Neural progenitor cell (in vitro differentiated cells): ENCODE measurements around the gene PRR35. TPM values are rescaled to one million over a fixed set of nuclear protein-coding genes. Genes with fewer than 3 reads are reported as not detected.

ENCODE experiments used
- DNase-seq: peaks from one replicate; pipeline ENCODE4 v3.0.0-alpha.2; 2016; ENCODE audit warnings: low spot score
- H2AFZ ChIP-seq: fragments of 200-600 bp; sonication (generic); replicated peaks from 2 replicates; pipeline ENCODE4 v1.6.1; 2016; ENCODE audit warnings: antibody characterized with exemption
- H3F3A ChIP-seq: fragments of 200-600 bp; sonication (generic); 2 replicates; pipeline ENCODE4 v1.6.1; 2016; ENCODE audit warnings: antibody characterized with exemption, low read depth
- H3K27ac ChIP-seq: fragments of 200-600 bp; sonication (generic); 2 replicates; pipeline ENCODE4 v1.5.1; 2016; ENCODE audit warnings: mild to moderate bottlenecking
- H3K27me3 ChIP-seq: fragments of 200-600 bp; sonication (generic); 2 replicates; pipeline ENCODE4 v1.6.1; 2016; ENCODE audit warnings: mild to moderate bottlenecking, moderate library complexity
- H3K36me3 ChIP-seq: fragments of 200-600 bp; sonication (generic); 2 replicates; pipeline ENCODE4 v1.5.1; 2016
- H3K4me1 ChIP-seq: fragments of 200-600 bp; sonication (generic); 2 replicates; pipeline ENCODE4 v1.6.1; 2016; ENCODE audit warnings: mixed run types
- H3K4me2 ChIP-seq: fragments of 200-600 bp; sonication (generic); 2 replicates; pipeline ENCODE4 v1.6.1; 2016
- H3K4me3 ChIP-seq: fragments of 200-600 bp; sonication (generic); 2 replicates; pipeline ENCODE4 v1.5.1; 2016
- H3K79me2 ChIP-seq: fragments of 200-600 bp; sonication (generic); 2 replicates; pipeline ENCODE4 v1.6.1; 2016; ENCODE audit warnings: low read depth
- H3K9ac ChIP-seq: fragments of 200-600 bp; sonication (generic); 2 replicates; pipeline ENCODE4 v1.6.1; 2016
- H3K9me3 ChIP-seq: fragments of 200-600 bp; sonication (generic); 2 replicates; pipeline ENCODE4 v1.5.1; 2016; ENCODE audit warnings: low read depth
- H4K20me1 ChIP-seq: fragments of 200-600 bp; sonication (generic); 2 replicates; pipeline ENCODE4 v1.6.1; 2016; ENCODE audit warnings: low read depth
- H3K27ac Mint-ChIP-seq: 3 replicates; pipeline ENCODE4 v1.8.0; 2021; ENCODE audit warnings: mixed read lengths
- H3K27me3 Mint-ChIP-seq: 2 replicates; pipeline ENCODE4 v1.8.0; 2022; ENCODE audit warnings: low read depth, mild to moderate bottlenecking, inconsistent platforms, moderate library complexity, mixed read lengths; ENCODE audit not compliant: insufficient read depth
- H3K36me3 Mint-ChIP-seq: 3 replicates; pipeline ENCODE4 v1.8.0; 2021; ENCODE audit warnings: mixed read lengths
- H3K4me1 Mint-ChIP-seq: 3 replicates; pipeline ENCODE4 v1.8.0; 2021; ENCODE audit warnings: mixed read lengths
- H3K4me3 Mint-ChIP-seq: 3 replicates; pipeline ENCODE4 v1.8.0; 2021; ENCODE audit warnings: mild to moderate bottlenecking, moderate library complexity, mixed read lengths
- H3K9me3 Mint-ChIP-seq: 3 replicates; pipeline ENCODE4 v1.8.0; 2020; ENCODE audit warnings: mixed read lengths
- EZH2 ChIP-seq: fragments of 200-600 bp; sonication (generic); IDR thresholded peaks from 2 replicates; pipeline ENCODE4 v1.6.1; 2017; ENCODE audit warnings: antibody characterized with exemption, mild to moderate bottlenecking, moderate library complexity
- EZH2phosphoT487 ChIP-seq: fragments of 200-600 bp; sonication (generic); IDR thresholded peaks from 2 replicates; pipeline ENCODE4 v1.6.1; 2017; ENCODE audit warnings: antibody characterized with exemption
- total RNA-seq: library from RNA; depleted of rRNA; stranded (reverse); fragments of >200 nt; gene quantifications from 2 replicates; pipeline ENCODE4 v1.2.3, GENCODE V29; 2015; ENCODE audit warnings: low replicate concordance
- TF ChIP-seq, protein P1 (sequence below): fragments of 200-600 bp; sonication (generic); IDR thresholded peaks from 2 replicates; pipeline ENCODE4 v1.5.1; 2017; ENCODE audit warnings: antibody characterized with exemption, mild to moderate bottlenecking

Gene PRR35
- total RNA-seq, 1 donor from 2014 or later: not detected

- H3K9me3 Mint-ChIP-seq: no peaks in the 10 kb centered on the region
- H3K36me3 Mint-ChIP-seq: no peaks in the 10 kb centered on the region
- peaks cover 81% of the 10 kb centered on the region for H3K79me2 ChIP-seq
- H3F3A ChIP-seq: peaks cover 5% of the 10 kb centered on the region
- no peak overlapping the region for H2AFZ ChIP-seq
- H3K9me3 ChIP-seq: no peaks in the 10 kb centered on the region
- H3K36me3 ChIP-seq: no peaks in the 10 kb centered on the region
- peaks cover 13% of the 10 kb centered on the region for H3K4me1 Mint-ChIP-seq
- no peak for DNase-seq
- H3K4me2 ChIP-seq: no peak overlapping the region
- TF ChIP-seq, protein P1, sequence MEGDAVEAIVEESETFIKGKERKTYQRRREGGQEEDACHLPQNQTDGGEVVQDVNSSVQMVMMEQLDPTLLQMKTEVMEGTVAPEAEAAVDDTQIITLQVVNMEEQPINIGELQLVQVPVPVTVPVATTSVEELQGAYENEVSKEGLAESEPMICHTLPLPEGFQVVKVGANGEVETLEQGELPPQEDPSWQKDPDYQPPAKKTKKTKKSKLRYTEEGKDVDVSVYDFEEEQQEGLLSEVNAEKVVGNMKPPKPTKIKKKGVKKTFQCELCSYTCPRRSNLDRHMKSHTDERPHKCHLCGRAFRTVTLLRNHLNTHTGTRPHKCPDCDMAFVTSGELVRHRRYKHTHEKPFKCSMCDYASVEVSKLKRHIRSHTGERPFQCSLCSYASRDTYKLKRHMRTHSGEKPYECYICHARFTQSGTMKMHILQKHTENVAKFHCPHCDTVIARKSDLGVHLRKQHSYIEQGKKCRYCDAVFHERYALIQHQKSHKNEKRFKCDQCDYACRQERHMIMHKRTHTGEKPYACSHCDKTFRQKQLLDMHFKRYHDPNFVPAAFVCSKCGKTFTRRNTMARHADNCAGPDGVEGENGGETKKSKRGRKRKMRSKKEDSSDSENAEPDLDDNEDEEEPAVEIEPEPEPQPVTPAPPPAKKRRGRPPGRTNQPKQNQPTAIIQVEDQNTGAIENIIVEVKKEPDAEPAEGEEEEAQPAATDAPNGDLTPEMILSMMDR: no peak
- TF ChIP-seq EZH2: no peak
- TF ChIP-seq EZH2phosphoT487: no peak
- H3K27ac Mint-ChIP-seq: no peak overlapping the region
- peaks cover 78% of the 10 kb centered on the region for H4K20me1 ChIP-seq
- H3K27ac ChIP-seq: no peak overlapping the region
- no peak overlapping the region for H3K4me3 ChIP-seq
- no peak overlapping the region for H3K4me3 Mint-ChIP-seq
- H3K27me3 ChIP-seq: no peaks in the 10 kb centered on the region
- peaks cover 13% of the 10 kb centered on the region for H3K4me1 ChIP-seq
- H3K9ac ChIP-seq: no peak overlapping the region
- H3K27me3 Mint-ChIP-seq: peaks cover 3% of the 10 kb centered on the region
These were observed 28.6 kb upstream of the PRR35 start for GRCh38 chr16:531494-532125.

GRCh38 chr16:533391-534123 lies 26.6 kb upstream of the PRR35 start:
- Mint-ChIP-seq H3K4me3 (no peak overlapping the region), H3K27me3 (peaks cover 2% of the 10 kb centered on the region), H3K4me1 (peaks cover 12% of the 10 kb centered on the region), H3K27ac (no peak overlapping the region), H3K9me3 (no peaks in the 10 kb centered on the region), H3K36me3 (no peaks in the 10 kb centered on the region)
- H3K4me1 ChIP-seq: peaks cover 12% of the 10 kb centered on the region
- peaks cover 5% of the 10 kb centered on the region for H3F3A ChIP-seq
- H3K4me2 ChIP-seq: peak overlapping the region; percentile 13
- no peaks in the 10 kb centered on the region for H3K9me3 ChIP-seq
- TF ChIP-seq EZH2phosphoT487 (no peak), EZH2 (no peak)
- TF ChIP-seq, protein P1: no peak
- no peak overlapping the region for H3K4me3 ChIP-seq
- H3K79me2 ChIP-seq: peaks cover 75% of the 10 kb centered on the region
- H3K36me3 ChIP-seq: no peaks in the 10 kb centered on the region
- no peaks in the 10 kb centered on the region for H3K27me3 ChIP-seq
- no peak overlapping the region for H3K27ac ChIP-seq
- H2AFZ ChIP-seq: no peak overlapping the region
- peaks cover 77% of the 10 kb centered on the region for H4K20me1 ChIP-seq
- DNase-seq: peak; percentile 65
- H3K9ac ChIP-seq: no peak overlapping the region

GRCh38 chr16:534135-534534 lies 26.1 kb upstream of the PRR35 start:
- no peak for DNase-seq
- TF ChIP-seq EZH2 (no peak), EZH2phosphoT487 (no peak)
- Histone ChIP-seq H3K4me3 (no peak overlapping the region), H3K27me3 (no peaks in the 10 kb centered on the region), H3K79me2 (peaks cover 69% of the 10 kb centered on the region), H3K36me3 (no peaks in the 10 kb centered on the region), H2AFZ (no peak overlapping the region), H3K9ac (no peak overlapping the region), H3K4me2 (no peak overlapping the region), H3K27ac (no peak overlapping the region), H3K4me1 (peaks cover 6% of the 10 kb centered on the region), H4K20me1 (peaks cover 71% of the 10 kb centered on the region), H3K9me3 (no peaks in the 10 kb centered on the region), H3F3A (peaks cover 5% of the 10 kb centered on the region)
- no peak overlapping the region for H3K4me3 Mint-ChIP-seq
- H3K27ac Mint-ChIP-seq: no peak overlapping the region
- H3K9me3 Mint-ChIP-seq: no peaks in the 10 kb centered on the region
- H3K27me3 Mint-ChIP-seq: no peaks in the 10 kb centered on the region
- H3K36me3 Mint-ChIP-seq: no peaks in the 10 kb centered on the region
- peaks cover 6% of the 10 kb centered on the region for H3K4me1 Mint-ChIP-seq
